ENCODE measurements around the gene LSAMP.
"Not testable (repeated sequence)": the region's sequence is repeated elsewhere in the genome, so short reads cannot be mapped to it uniquely, and the experiment has no call there.

LSAMP gene

DNA sequence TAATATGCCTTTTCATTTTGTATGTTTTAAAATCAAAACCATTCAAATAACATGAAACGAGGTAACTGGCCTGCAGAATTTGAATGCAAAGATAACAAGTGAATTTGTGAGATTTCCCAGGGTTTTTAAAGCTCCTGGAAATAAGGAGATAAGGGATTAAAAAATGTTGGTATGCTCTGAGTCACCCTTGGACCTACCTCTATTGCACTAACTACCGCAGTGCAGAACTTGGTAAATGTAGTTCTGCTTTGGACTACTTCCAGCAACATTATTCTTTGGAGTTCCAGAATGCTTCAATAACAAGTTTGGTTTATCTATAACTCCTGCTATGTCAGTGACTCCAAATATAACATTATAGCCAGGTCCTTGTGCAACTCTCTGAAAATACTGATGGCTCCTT is 620.2 kb downstream of the LSAMP start:
- no peak for DNase-seq

DNA sequence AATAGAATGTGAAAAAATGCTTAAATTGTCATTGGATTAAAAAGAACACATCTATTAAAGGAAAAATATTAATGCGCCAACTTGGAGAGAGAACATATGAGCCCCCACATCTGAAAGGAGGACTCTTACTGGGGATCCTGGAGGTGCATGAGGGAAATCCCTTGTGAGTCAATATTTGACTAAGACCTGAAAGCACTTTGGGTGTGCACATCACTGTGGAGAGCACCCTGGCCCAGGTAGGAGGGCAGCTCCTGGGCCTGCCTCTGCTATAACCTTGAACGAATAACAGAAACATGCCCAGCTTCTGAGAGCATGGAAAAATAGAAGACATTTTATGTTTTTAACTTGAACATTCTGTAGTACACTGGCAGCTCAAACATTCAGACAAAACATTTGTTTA is 622.2 kb downstream of the LSAMP start:
- no peak for DNase-seq

DNA sequence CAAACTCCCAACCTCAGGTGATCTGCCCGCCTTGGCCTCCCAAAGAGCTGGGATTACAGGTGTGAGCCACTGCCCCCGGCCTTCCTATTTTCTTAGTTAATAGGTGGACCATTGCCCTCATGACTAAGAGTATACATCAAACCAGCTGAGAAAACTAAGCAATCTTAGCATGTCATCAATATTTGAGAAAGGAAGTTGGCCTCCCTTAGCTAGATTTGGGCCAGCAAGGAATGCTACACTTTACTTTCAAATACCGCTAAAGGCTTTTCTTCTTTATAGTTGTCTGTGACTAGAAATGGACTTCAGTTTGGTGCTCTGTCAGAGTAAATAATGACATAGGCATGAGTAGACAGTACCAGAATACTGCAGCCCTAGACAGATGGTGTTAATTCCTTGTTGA is 622.7 kb downstream of the LSAMP start:
- DNase-seq = no peak

DNA sequence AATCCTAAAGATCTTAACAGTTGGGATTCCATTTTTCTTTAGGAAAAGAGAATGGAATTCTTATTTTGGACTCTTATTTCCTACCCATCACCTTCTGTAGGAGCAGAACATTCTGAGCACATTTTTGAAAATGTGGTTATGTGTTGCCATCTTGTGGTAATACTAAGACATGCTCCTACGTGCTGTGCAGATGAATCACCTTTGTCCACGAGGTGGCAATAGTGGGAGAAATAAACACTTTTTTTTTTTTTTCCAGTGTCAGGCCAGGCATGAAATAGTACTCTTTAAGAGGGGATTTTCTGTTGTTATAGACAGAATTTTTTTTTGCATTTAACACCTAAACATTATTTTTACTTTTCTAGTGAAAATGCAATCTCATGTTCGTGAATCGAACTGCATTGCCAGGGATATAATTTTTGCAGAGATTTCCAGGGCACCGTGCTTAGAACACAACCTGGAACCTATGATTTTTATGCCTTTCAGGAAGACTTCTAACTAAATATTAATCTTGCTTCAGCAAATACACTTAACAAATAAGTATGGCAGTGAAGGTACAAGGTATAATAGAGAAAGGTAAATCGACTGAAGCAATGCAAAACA is 625.4 kb downstream of the LSAMP start:
- DNase-seq = peak; percentile 26

DNA sequence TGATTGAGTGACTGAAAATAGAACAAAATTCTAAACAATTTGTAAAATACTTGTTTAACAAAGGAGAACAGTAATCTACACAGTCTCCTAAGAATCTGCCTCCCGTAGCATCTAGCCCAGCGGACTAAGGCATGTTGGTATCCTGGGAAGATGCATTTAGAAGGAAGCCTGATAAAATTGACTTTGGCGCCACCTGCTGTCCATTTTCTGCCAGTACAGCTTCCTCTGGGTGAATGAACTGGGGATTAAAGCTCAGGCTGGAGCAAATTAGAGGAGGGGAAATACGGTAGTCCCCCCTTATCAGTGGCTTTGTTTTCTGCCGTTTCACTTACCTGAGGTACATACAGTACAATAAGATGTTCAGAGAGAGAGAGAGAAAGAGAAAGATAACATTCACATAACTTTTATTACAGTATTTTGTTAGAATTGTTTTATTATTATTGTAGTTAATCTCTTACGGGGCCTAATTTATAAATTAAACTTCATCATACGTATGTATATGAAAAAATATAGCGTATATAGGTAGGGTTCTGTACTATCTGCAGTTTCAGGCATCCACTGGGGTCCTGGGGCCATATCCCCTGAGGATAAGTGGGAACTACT is 630.4 kb downstream of the LSAMP start:
- peak; percentile 52 for DNase-seq

DNA sequence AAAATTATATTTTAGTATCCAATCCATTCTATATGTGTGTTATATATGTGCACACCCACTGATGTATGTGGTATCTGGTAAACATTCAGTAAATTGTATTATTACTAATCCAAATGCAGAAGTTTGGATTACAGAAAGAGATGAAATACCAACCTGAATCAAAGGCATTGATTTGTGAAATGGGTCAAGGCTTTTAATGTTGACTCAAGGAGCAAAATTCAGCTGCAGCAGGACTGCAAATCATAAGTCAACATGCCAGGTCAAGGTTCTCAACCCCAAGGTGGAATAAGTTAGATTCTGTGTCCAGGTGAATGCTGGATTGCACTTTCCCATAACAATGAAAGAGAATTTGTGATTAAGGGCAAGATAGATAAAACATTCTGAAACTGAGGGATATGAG is 631.3 kb downstream of the LSAMP start:
- no peak for DNase-seq

DNA sequence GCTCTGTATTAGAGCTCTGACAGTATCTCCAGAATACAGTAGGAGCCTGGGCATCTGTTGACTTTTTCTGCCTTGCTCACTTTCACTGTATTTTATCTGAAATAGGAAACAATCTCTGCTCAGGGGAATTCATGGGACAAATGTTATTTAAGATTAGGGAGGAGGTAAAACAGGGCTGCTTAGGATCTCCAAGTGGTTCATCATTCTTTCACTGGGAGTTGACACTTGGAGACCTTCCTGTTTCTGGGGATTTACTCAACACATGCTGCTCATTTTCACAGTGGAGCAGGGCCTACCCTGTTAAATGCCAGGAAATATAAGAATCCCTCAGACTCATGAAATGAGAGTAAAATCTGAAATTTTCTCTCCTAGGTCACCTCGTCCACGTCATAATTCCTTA is 636.5 kb downstream of the LSAMP start:
- DNase-seq = no peak

DNA sequence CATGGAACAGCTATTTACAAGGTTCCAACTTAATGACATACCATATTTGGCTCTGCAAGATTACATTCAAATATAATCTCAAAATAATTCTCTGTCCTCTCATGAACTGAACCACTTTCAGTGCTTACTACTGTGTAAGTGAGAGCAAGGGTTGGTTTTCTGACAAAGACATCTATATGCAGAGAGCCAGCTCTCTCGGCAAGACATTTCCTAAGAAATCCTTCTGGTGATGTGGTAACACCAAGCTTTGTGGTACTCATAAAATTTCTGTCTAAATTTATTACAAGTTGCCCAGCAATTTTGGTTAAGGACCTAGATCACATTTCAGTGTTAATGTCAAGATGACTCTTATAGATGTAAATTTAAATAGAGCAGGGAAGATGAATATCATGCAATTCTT is 637.0 kb downstream of the LSAMP start:
- DNase-seq = no peak

DNA sequence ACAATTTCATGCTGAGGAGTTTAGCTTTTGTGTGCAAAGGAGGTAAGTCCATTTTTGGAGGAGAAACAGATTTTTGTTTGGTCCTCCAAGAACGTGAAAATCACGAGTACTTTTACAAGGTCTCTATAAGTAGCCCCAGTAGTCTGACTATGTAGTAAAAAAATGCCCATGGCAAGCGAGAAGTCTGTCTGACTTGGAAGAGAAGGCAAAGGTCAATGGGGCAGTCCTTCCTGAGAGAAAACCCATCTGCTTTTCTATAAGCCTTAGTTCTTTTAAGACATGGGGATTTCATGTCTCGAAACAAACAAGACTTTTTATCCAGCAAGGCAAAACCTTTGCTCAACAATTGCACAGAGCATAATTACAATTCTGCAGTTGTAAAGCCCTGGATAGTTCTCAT is 638.8 kb downstream of the LSAMP start:
- no peak for DNase-seq

DNA sequence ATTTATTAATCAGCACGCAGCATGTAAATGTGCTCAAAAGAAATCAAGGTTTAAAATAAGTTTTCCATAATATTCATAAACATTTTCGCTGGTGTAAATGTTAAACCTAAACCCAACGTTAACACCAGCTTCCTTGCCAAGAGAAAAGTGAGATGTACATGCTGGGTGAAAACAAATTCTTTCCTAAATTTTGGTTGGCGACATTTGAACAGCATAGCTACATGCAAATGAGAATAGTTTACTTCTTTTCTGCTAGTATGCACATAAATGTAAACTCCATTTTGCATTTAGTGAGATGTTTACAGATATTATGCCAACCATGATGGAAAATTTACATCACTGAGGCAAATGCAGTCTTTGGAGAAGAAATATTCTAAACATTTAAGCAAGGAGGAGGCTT is 639.8 kb downstream of the LSAMP start:
- no peak for DNase-seq

DNA sequence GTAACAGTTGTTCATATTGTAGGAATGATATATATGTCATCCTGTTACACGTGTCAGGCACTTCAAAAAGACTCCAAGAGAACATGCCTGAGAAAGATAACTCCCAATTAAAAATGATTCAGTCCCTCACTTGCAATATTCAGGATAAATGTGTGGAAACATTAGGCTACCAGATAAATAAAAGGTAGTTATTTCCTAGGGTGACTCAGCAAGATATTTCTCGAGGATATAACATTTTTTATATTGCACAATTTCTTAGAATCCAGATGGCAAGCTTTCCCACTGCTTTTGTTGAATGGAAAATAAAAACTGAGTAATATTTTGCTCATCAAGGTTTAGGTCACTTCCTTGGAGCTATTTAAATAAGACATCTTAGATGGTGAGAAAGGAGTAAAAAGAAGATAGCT is 640.6 kb downstream of the LSAMP start:
- no peak for DNase-seq

DNA sequence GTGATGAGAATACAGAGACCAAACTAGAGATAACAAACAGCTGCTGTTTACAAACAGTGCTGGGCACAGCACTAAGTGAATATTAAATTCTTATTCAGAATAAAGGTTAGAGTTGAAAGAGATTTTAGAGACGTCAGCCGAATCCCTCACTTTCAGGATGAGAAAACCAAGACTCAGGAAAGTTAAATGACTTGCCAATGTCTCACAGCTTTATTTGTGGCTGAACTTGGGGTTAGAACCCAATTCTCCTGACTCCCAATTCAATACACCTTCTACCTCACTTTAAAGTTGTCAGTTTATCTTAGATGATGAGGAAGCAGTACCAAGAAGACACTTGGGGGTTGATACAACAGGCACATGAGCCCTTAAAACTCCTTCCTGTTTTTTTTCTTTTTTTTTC is 641.1 kb downstream of the LSAMP start:
- DNase-seq = no peak

DNA sequence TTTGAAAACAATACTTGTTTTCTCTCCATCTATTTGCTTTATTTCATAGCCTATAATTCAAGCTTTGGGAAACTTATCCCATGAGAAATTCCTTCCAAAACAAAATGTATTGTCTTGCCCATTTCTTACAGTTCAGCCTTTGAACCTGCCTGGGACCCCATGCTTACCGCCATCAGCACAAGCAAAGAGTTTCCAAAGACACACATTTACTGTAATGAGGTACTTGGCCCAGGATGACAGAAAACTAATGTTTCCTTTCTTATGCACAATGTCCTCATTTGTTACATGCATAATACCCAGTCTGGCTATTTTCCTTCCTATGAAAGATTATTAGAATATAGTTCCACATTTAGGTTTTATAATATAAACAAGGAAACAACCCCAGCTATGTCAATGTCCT is 641.6 kb downstream of the LSAMP start:
- DNase-seq = no peak

DNA sequence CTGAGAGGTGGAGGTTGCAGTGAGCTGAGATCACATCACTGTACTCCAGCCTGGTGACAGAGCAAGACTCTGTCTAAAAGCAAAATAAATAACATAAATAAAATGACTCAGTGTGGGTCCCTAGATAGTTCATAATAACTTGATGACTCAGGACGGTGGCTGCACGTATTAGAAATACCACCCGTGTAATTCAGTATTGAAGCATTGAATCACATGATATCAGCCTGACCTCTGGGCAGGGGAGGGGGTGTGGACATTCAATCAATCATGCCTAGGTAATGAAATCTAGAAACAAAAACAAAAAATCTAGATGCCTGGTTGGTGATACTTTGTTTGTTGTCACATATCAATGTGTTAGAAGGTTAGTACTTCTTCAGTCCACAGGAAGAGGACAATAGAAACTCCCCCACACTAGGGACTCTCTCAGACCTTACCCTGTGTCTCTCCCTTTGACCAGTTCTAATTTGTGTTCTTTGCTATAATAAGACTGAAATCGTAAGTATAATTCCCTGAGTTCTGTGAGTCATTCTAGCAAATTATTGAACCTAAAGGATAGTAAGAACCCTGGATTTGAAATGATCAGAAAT is 644.7 kb downstream of the LSAMP start:
- no peak for DNase-seq

DNA sequence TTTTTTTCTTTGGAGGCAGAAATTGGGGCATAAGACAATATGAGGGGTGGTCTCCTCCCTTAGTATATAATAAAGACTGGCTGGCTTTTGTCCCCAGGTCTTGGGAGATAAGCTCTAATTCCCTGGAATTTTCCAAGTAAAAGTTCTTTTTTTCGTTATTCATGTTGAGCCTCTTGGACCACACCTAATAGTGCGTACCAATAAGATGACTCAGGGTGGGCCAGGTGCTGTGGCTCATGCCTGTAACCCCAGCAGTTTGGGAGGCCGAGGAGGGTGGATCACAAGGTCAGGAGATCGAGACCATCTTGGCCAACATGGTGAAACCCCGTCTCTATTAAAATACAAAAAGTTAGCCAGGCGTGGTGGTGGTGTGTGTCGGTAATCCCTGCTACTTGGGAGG is 645.2 kb downstream of the LSAMP start:
- DNase-seq = not testable (repeated sequence)

DNA sequence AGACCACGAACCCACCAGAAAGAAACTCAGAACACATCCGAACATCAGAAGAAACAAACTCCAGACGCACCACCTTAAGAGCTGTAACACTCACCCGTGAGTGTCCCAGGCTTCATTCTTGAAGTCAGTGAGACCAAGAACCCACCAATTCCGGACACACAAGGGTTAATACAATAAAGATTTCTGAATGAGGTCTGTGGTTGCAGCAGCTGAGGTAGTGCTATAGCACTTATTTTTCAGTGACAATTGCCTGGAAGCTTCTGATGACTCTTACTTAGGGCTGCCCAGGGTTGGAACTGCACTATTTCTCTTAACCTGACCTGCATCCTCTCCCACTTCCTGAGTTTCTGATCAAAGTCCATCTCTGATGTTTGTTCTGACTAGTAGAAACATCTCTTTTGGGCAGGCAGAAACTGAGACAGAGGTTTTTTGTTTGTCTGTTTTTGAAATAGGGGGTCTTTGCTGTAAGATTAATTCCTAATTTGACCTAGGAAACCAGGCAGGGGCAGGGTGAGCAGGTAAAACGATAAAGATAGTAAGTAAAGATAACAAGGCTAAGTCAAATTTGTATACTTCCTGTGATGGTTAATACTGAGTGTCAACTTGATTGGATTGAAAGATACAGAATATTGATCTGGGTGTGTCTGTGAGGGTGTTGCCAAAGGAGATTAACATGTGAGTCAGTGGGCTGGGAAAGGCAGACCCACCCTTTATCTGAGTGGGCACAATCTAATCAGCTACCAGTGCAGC is 652.9 kb downstream of the LSAMP start:
- DNase-seq = no peak

DNA sequence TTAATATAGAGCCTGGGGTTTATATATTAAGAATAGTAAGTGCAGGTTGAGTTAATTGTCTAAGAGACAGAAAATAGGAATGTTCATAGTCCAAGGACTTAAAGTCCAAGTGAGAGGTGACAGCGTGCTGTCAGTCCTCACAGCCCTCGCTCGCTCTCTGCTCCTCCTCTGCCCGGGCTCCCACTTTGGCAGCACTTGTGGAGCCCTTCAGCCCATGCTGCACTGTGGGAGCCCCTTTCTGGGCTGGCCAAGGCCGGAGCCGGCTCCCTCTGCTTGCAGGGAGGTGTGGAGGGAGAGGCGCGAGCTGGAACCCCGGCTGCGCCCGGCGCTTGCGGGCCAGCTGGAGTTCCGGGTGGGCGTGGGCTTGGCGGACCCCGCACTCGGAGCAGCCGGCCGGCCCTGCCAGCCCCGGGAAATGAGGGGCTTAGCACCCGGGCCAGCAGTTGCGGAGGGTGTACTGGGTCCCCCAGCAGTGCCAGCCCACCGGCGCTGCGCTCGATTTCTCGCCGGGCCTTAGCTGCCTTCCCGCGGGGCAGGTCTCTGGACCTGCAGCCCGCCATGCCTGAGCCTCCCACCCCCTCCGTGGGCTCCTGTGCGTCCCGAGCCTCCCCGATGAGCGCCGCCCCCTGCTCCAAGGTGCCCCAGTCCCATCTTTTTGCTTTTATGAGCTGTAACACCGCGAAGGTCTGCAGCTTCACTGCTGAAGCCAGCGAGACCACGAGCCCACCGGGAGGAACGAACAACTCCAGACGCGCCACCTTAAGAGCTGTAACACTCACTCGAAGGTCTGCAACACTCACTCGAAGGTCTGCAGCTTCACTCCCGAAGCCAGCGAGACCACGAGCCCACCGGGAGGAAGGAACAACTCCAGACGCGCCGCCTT is 653.8 kb downstream of the LSAMP start:
- not testable (repeated sequence) for DNase-seq

DNA sequence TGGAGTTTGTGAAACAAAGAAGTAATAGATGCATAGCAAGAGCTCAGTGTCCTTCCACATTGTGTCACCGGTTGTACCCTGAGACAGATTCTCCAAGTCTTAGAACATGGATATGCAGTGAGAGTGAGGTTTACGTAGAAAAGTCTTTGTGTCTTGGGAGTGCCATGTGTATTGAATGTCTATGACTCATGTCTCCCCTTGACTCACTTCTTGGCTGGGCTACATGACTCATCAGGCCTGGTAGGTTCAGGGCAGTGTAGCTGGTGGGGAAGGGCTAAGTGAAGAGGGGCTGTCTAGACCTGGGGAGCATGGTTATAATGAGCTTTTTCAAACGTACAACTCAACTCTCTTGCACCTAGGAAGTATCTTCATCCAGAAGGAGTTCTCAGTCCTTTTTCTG is 654.5 kb downstream of the LSAMP start:
- peak; percentile 50 for DNase-seq

DNA sequence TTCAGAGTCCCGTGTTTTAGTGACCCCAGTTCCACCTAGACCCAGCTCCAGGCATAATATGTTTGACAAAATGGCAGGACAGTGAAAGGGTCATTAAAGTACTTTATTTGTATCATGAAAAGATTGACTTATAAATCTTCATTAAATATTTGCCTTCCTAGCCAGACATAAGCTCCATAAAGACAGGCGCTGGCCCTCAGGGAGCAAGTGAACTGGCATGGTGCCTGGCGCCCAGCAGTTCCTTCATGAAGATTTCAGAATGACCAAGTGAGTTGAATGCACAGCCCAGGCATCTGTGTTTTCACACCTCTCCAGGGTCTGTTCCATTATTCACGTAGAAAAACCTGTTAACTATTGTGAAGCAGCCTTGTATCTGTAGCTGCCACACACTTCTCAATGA is 655.8 kb downstream of the LSAMP start:
- no peak for DNase-seq

DNA sequence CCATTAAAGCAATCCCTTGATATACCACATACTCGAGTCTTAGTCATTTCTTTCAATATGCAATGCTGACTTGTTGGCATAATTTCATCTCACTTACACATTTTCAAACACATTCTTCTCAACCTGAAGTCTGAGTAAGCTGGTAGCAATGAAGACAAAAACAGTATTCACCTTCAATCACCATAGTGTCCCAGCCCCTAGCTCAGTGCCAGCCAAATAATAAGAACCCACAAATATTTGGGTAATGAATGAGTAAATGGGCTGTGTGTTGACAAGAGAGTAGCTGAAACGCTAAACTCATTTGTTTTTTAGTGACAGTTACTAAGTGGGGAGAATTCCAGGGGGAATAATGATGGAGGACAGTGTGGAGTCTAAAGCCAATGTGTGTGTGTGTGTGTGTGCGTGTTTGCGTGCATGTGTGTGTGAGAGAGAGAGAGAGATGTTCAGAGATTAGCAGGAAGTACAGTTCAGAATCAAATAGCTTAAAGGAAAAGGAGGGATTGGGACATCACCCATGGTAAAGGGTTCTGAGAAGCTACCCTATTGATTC is 656.3 kb downstream of the LSAMP start:
- no peak for DNase-seq

DNA sequence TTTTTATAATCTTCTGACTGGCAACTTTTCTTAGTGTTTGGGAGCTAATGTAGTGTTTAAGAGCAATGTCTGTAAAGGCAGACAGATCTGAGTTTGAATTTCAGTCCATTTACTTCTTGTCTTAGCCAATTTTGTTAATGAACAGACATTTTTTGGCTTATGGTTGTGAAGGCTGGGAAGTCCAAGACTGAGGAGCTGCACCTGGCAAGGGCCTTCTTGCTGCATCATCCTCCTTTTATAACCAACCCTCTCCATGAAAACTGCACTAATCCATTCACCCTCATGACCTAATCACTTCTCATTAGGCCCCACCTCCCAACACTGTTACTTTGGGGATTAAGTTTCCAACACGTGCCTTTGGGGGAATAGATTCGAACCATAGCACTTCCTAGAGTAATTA is 657.5 kb downstream of the LSAMP start:
- no peak for DNase-seq

DNA sequence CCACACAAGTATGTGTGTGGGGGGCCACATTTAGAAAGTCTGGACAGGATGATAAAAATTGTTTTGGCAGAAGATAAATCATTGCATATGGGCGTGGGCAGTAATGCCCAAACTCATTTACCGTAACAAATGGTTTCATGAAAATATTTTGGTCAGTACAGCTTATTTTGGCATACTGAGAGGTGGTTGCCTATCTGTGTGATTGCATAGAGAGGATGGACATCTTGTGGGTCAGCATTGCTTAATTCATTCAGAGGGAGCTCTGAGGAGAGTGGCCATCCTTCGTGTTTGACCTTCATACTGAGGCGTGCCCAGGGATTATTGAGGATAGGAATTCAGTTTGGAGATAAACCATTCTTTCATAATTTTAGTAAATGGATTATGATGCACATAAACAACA is 659.5 kb downstream of the LSAMP start:
- no peak for DNase-seq
